CD4-positive, alpha-beta T cell treated with Interleukin-4 for 4 hours (primary cell): ENCODE results near the gene PCDHGC4.

Experiments
- DNase-seq: peaks from one replicate; pipeline ENCODE4 v3.0.0-alpha.2; 2020

The PCDHGC4 gene

GRCh38 chr5:141512911-141513626, 28.2 kb downstream of the PCDHGC4 start:
- peak; percentile 24 for DNase-seq

GRCh38 chr5:141513627-141514329, 28.9 kb downstream of the PCDHGC4 start:
- DNase-seq = peak; percentile 67

- no peak for DNase-seq
Measured at GRCh38 chr5:141514330-141515133, 29.7 kb downstream of the PCDHGC4 start.

- DNase-seq = no peak
Measured at GRCh38 chr5:141515141-141515540, 30.3 kb downstream of the PCDHGC4 start.

- no peak for DNase-seq
Measured at GRCh38 chr5:141515946-141516671, 31.3 kb downstream of the PCDHGC4 start.

- no peak for DNase-seq
Measured at GRCh38 chr5:141516672-141517025, 31.8 kb downstream of the PCDHGC4 start.

- no peak for DNase-seq
Measured at GRCh38 chr5:141517312-141517711, 32.5 kb downstream of the PCDHGC4 start.

GRCh38 chr5:141517880-141518617, 33.2 kb downstream of the PCDHGC4 start:
- DNase-seq = no peak

- DNase-seq = no peak
Measured at GRCh38 chr5:141518618-141519015, 33.8 kb downstream of the PCDHGC4 start.

- DNase-seq = no peak
Measured at GRCh38 chr5:141519605-141520565, 35.1 kb downstream of the PCDHGC4 start.

GRCh38 chr5:141521244-141521781, 36.5 kb downstream of the PCDHGC4 start:
- DNase-seq = peak; percentile 15

- no peak for DNase-seq
Measured at GRCh38 chr5:141522301-141522700, 37.5 kb downstream of the PCDHGC4 start.

GRCh38 chr5:141523991-141524390, 39.2 kb downstream of the PCDHGC4 start:
- no peak for DNase-seq

- DNase-seq = peak; percentile 34
Measured at GRCh38 chr5:141524604-141525597, 40.1 kb downstream of the PCDHGC4 start.

- DNase-seq = no peak
Measured at GRCh38 chr5:141525653-141526052, 40.8 kb downstream of the PCDHGC4 start.

- DNase-seq = no peak
Measured at GRCh38 chr5:141527426-141527825, 42.6 kb downstream of the PCDHGC4 start.

- no peak for DNase-seq
Measured at GRCh38 chr5:141528291-141528984, 43.6 kb downstream of the PCDHGC4 start.

GRCh38 chr5:141529002-141529401, 44.2 kb downstream of the PCDHGC4 start:
- DNase-seq = no peak

GRCh38 chr5:141529873-141530272, 45.0 kb downstream of the PCDHGC4 start:
- no peak for DNase-seq
